Measurements from ENCODE around the gene PARM1. TPM values are rescaled to one million over a fixed set of nuclear protein-coding genes. Genes with fewer than 3 reads are reported as not detected.

The PARM1 gene
- polyA plus RNA-seq, 1 of the 3 experiments (the other 2 are of a cell fraction) = not detected

DNA sequence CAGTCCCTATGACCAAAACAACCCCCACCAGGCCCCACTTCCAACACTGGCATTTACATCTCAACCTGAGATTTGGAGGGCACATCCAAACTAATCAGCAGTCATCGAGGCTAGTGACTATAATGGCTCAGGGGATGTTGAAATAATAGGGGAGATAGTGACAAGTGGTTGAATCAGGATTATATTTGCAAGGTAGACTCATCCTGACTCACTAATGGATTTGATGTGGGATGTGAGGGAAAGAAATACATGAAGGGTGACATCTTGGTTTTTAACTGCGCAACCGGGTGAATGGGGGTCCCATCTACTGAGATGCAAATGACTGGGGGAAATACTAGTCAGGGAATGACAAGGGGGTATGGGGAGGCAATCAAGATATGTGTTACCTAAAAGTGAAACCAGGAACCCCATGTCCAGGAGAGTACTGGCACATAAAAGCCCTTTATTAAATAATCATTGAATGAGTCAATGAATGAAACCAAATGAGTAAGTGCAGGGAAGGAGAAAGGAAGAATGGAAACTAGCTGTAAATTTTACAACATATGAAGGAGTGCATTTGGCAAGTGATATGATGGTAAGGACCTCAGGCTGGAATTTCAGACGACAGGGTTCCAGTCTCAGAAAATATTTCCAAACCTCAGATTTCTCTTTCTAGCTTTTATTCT is 78.3 kb downstream of the PARM1 start:
- 42% methylated on average over 4 of the region's 4 CpGs for WGBS (ENCODE audit: low lambda C conversion rate)

DNA sequence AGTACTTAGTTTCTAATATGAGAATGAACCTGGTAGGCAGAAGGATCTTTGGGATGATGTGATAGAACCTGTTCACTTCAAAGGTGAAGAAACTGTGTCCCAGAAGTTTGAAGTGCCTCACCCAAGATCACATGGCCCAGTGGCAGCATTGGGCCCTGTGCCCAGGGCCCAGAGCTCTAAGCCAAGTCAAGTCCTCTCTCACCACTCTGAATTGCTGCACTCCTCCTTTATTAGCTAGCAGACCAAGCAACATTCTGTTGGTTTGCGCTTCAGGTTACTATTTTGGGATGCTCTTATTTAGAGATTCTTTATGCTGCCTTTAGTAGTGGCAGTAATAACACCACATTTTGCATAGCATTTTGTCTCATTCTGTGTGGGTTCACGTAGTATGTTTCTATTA is 82.7 kb downstream of the PARM1 start:
- DNase-seq = no peak
- ChIA-PET POLR2A (no interaction called here), CTCF (interaction anchor here (1.3 kb wide), 1 partner anchor 11 kb away, joined by 5 read pairs; no protein-coding TSS in a partner anchor)
- no peak overlapping the region for H3K9ac ChIP-seq
- no peak overlapping the region for H3K4me3 ChIP-seq (ENCODE audit: low read depth in 2 of 2, low read length in 1 of 2)
- no peaks in the 10 kb centered on the region for H3K9me2 ChIP-seq
- no peak overlapping the region for H3K27ac ChIP-seq (ENCODE audit: low read depth in 2 of 2, low read length in 1 of 2)
- H3K79me2 ChIP-seq (ENCODE audit: insufficient read depth) = no peaks in the 10 kb centered on the region
- H3K36me3 ChIP-seq (replicated peaks in 1 of 2; ENCODE audit: control insufficient read depth in 1 of 2, insufficient read depth in 2 of 2, low read length in 1 of 2) = no peaks in the 10 kb centered on the region
- no peaks in the 10 kb centered on the region for H3K4me1 ChIP-seq (ENCODE audit: control insufficient read depth in 1 of 2, insufficient read depth in 2 of 2, low read depth in 1 of 2, low read length in 1 of 2)
- H4K20me1 ChIP-seq (ENCODE audit: insufficient read depth) = no peaks in the 10 kb centered on the region
- H3K9me3 ChIP-seq = no peaks in the 10 kb centered on the region
- 0 out of 2 replicates have a peak, but pooled peaks cover 6% of the 10 kb centered on the region for H3K27me3 ChIP-seq (ENCODE audit: insufficient read depth)
- no peaks in the 10 kb centered on the region for H3F3A ChIP-seq (replicated peaks; ENCODE audit: insufficient read depth)
- H2AFZ ChIP-seq (ENCODE audit: low read depth) = no peak overlapping the region
- 22% methylated on average over 2 of the region's 2 CpGs for WGBS (ENCODE audit: low lambda C conversion rate)
- H3K4me2 ChIP-seq = no peak overlapping the region
- no peak for TF ChIP-seq GABPA (IDR thresholded peaks at IDR 0.05; ENCODE audit: low read depth)
- no peak for TF ChIP-seq EZH2phosphoT487 (IDR thresholded peaks at IDR 0.05; ENCODE audit: borderline replicate concordance, low read depth)
- no peak for TF ChIP-seq EP300 (IDR thresholded peaks at IDR 0.05; ENCODE audit: borderline replicate concordance in 1 of 2, low read depth in 1 of 2, low read length in 1 of 2)
- TF ChIP-seq, protein P1, sequence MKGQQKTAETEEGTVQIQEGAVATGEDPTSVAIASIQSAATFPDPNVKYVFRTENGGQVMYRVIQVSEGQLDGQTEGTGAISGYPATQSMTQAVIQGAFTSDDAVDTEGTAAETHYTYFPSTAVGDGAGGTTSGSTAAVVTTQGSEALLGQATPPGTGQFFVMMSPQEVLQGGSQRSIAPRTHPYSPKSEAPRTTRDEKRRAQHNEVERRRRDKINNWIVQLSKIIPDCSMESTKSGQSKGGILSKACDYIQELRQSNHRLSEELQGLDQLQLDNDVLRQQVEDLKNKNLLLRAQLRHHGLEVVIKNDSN (IDR thresholded peaks at IDR 0.05; ENCODE audit: borderline replicate concordance, low read depth) = no peak
- TF ChIP-seq TAF1 (IDR thresholded peaks at IDR 0.05; ENCODE audit: borderline replicate concordance, low read depth, low read length) = no peak
- TF ChIP-seq NFIC (IDR thresholded peaks at IDR 0.05; ENCODE audit: borderline replicate concordance) = no peak
- TF ChIP-seq RXRA (IDR thresholded peaks at IDR 0.05; ENCODE audit: borderline replicate concordance, low read depth) = no peak
- TF ChIP-seq, protein P2, sequence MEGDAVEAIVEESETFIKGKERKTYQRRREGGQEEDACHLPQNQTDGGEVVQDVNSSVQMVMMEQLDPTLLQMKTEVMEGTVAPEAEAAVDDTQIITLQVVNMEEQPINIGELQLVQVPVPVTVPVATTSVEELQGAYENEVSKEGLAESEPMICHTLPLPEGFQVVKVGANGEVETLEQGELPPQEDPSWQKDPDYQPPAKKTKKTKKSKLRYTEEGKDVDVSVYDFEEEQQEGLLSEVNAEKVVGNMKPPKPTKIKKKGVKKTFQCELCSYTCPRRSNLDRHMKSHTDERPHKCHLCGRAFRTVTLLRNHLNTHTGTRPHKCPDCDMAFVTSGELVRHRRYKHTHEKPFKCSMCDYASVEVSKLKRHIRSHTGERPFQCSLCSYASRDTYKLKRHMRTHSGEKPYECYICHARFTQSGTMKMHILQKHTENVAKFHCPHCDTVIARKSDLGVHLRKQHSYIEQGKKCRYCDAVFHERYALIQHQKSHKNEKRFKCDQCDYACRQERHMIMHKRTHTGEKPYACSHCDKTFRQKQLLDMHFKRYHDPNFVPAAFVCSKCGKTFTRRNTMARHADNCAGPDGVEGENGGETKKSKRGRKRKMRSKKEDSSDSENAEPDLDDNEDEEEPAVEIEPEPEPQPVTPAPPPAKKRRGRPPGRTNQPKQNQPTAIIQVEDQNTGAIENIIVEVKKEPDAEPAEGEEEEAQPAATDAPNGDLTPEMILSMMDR (IDR thresholded peaks at IDR 0.05) = no peak
- no peak for TF ChIP-seq RFX5 (IDR thresholded peaks at IDR 0.05; ENCODE audit: low read length)
- no peak for TF ChIP-seq FOXJ3 (CRISPR knock-in tag; IDR thresholded peaks at IDR 0.05)
- TF ChIP-seq, protein P3, sequence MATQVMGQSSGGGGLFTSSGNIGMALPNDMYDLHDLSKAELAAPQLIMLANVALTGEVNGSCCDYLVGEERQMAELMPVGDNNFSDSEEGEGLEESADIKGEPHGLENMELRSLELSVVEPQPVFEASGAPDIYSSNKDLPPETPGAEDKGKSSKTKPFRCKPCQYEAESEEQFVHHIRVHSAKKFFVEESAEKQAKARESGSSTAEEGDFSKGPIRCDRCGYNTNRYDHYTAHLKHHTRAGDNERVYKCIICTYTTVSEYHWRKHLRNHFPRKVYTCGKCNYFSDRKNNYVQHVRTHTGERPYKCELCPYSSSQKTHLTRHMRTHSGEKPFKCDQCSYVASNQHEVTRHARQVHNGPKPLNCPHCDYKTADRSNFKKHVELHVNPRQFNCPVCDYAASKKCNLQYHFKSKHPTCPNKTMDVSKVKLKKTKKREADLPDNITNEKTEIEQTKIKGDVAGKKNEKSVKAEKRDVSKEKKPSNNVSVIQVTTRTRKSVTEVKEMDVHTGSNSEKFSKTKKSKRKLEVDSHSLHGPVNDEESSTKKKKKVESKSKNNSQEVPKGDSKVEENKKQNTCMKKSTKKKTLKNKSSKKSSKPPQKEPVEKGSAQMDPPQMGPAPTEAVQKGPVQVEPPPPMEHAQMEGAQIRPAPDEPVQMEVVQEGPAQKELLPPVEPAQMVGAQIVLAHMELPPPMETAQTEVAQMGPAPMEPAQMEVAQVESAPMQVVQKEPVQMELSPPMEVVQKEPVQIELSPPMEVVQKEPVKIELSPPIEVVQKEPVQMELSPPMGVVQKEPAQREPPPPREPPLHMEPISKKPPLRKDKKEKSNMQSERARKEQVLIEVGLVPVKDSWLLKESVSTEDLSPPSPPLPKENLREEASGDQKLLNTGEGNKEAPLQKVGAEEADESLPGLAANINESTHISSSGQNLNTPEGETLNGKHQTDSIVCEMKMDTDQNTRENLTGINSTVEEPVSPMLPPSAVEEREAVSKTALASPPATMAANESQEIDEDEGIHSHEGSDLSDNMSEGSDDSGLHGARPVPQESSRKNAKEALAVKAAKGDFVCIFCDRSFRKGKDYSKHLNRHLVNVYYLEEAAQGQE (IDR thresholded peaks at IDR 0.05; ENCODE audit: low read depth, low read length) = no peak
- no peak for TF ChIP-seq POLR2AphosphoS5 (IDR thresholded peaks at IDR 0.05; ENCODE audit: low read depth, low read length)

More for the DNA sequence above, 78.3 kb downstream of the PARM1 start:
- no peaks in the 10 kb centered on the region for H3K36me3 ChIP-seq (replicated peaks in 1 of 2; ENCODE audit: control insufficient read depth in 1 of 2, insufficient read depth in 2 of 2, low read length in 1 of 2)
- TF ChIP-seq, protein P2 (IDR thresholded peaks at IDR 0.05) = no peak
- TF ChIP-seq, protein P4, sequence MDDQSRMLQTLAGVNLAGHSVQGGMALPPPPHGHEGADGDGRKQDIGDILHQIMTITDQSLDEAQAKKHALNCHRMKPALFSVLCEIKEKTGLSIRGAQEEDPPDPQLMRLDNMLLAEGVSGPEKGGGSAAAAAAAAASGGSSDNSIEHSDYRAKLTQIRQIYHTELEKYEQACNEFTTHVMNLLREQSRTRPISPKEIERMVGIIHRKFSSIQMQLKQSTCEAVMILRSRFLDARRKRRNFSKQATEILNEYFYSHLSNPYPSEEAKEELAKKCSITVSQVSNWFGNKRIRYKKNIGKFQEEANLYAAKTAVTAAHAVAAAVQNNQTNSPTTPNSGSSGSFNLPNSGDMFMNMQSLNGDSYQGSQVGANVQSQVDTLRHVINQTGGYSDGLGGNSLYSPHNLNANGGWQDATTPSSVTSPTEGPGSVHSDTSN (IDR thresholded peaks at IDR 0.05) = no peak
- TF ChIP-seq CHD2 (IDR thresholded peaks at IDR 0.05; ENCODE audit: low read length, partially characterized antibody) (no peak), RXRA (IDR thresholded peaks at IDR 0.05; ENCODE audit: borderline replicate concordance, low read depth) (no peak)
- H3F3A ChIP-seq (replicated peaks; ENCODE audit: insufficient read depth) = no peaks in the 10 kb centered on the region
- no peak overlapping the region for H3K4me2 ChIP-seq
- ChIA-PET CTCF (no interaction called here), POLR2A (no interaction called here)
- DNase-seq = no peak
- no peaks in the 10 kb centered on the region for H3K27me3 ChIP-seq (ENCODE audit: insufficient read depth)
- no peaks in the 10 kb centered on the region for H3K9me2 ChIP-seq
- H3K27ac ChIP-seq (ENCODE audit: low read depth in 2 of 2, low read length in 1 of 2) = no peak overlapping the region
- H4K20me1 ChIP-seq (ENCODE audit: insufficient read depth) = no peaks in the 10 kb centered on the region
- H3K4me1 ChIP-seq (ENCODE audit: control insufficient read depth in 1 of 2, insufficient read depth in 2 of 2, low read depth in 1 of 2, low read length in 1 of 2) = no peaks in the 10 kb centered on the region
- H3K9ac ChIP-seq = no peak overlapping the region
- H3K79me2 ChIP-seq (ENCODE audit: insufficient read depth) = no peaks in the 10 kb centered on the region
- no peaks in the 10 kb centered on the region for H3K9me3 ChIP-seq
- H3K4me3 ChIP-seq (ENCODE audit: low read depth in 2 of 2, low read length in 1 of 2) = no peak overlapping the region
- no peak overlapping the region for H2AFZ ChIP-seq (ENCODE audit: low read depth)
